Measurements from ENCODE around the gene MYOCD. TPM values are rescaled to one million over a fixed set of nuclear protein-coding genes. Genes with fewer than 3 reads are reported as not detected.

MYOCD gene
- total RNA-seq, 1 experiment from 2014 or later, result 2.6 TPM

DNA sequence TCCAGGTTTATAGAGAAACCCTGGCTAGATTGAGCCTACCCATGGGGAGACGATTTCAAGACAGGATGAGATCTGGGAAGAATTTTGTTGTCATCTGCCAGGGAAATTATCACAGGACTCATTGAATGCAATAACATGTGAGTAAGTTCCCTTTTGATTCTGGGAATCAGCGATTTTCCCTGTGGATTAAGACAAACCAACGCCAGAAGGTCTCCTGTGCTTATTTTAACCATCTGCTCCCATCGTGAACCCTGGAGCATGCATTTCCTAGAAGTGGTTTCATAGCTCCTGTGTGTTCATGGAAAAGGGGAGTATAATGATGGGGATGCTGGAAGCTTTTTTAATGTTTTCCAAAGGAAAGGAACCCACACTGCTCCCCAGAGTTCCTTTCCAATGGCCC lies 102.6 kb downstream of the MYOCD start:
- no peak overlapping the region for H3K4me3 ChIP-seq (ENCODE audit: low read depth, low read length)
- intact Hi-C loops (cut with micrococcal nuclease; ENCODE audit: unreplicated experiment), result loop anchor here (10.0 kb wide), 1 partner anchor 433 kb away; no protein-coding TSS in a partner anchor
- TF ChIP-seq CTCF (IDR thresholded peaks at IDR 0.05; ENCODE audit: insufficient read depth in 1 of 2, low read depth in 1 of 2, low read length in 1 of 2, severe bottlenecking in 1 of 2, unreplicated experiment in 1 of 2), result no peak
- CTCF ChIA-PET, result no interaction called here
- Mint-ChIP-seq H3K4me1 (ENCODE audit: low read depth, unreplicated experiment) (no peaks in the 10 kb centered on the region), H3K9me3 (ENCODE audit: unreplicated experiment) (no peaks in the 10 kb centered on the region), H3K4me3 (ENCODE audit: unreplicated experiment) (no peak overlapping the region), H3K27ac (ENCODE audit: unreplicated experiment) (no peak overlapping the region), H3K36me3 (ENCODE audit: insufficient read depth, unreplicated experiment) (no peaks in the 10 kb centered on the region), H3K27me3 (ENCODE audit: insufficient read depth, unreplicated experiment) (peaks cover 4% of the 10 kb centered on the region)
- H3K4me1 ChIP-seq, result no peaks in the 10 kb centered on the region
- no TSS peak for BruUV-seq (replicated peaks)
- no peak for DNase-seq
- no peaks in the 10 kb centered on the region for H3K9me3 ChIP-seq
- no peaks in the 10 kb centered on the region for H3K27me3 ChIP-seq (replicated peaks; ENCODE audit: control insufficient read depth, insufficient read depth, low read length)
- POLR2A ChIA-PET, result no interaction called here
- H3K36me3 ChIP-seq (ENCODE audit: control insufficient read depth, insufficient read depth, low read length), result no peaks in the 10 kb centered on the region

GRCh38 chr17:12769981-12770380 lies 104.3 kb downstream of the MYOCD start:
- intact Hi-C loops (cut with micrococcal nuclease; ENCODE audit: unreplicated experiment), result loop anchor here (10.0 kb wide), 1 partner anchor 435 kb away; no protein-coding TSS in a partner anchor
- BruUV-seq (replicated peaks), result no TSS peak
- H3K36me3 ChIP-seq (ENCODE audit: control insufficient read depth, insufficient read depth, low read length), result no peaks in the 10 kb centered on the region
- DNase-seq, result no peak
- Mint-ChIP-seq H3K36me3 (ENCODE audit: insufficient read depth, unreplicated experiment) (no peaks in the 10 kb centered on the region), H3K4me3 (ENCODE audit: unreplicated experiment) (no peak overlapping the region), H3K27me3 (ENCODE audit: insufficient read depth, unreplicated experiment) (peaks cover 4% of the 10 kb centered on the region), H3K4me1 (ENCODE audit: low read depth, unreplicated experiment) (no peaks in the 10 kb centered on the region), H3K27ac (ENCODE audit: unreplicated experiment) (no peak overlapping the region), H3K9me3 (ENCODE audit: unreplicated experiment) (no peaks in the 10 kb centered on the region)
- no peaks in the 10 kb centered on the region for H3K4me1 ChIP-seq
- H3K27me3 ChIP-seq (replicated peaks; ENCODE audit: control insufficient read depth, insufficient read depth, low read length), result no peaks in the 10 kb centered on the region
- H3K9me3 ChIP-seq, result no peaks in the 10 kb centered on the region
- TF ChIP-seq CTCF (IDR thresholded peaks at IDR 0.05; ENCODE audit: insufficient read depth in 1 of 2, low read depth in 1 of 2, low read length in 1 of 2, severe bottlenecking in 1 of 2, unreplicated experiment in 1 of 2), result no peak
- H3K4me3 ChIP-seq (ENCODE audit: low read depth, low read length), result no peak overlapping the region
- CTCF ChIA-PET, result no interaction called here
- POLR2A ChIA-PET, result no interaction called here

GRCh38 chr17:12773153-12773552 lies 107.5 kb downstream of the MYOCD start:
- H3K9me3 ChIP-seq, result no peaks in the 10 kb centered on the region
- Mint-ChIP-seq H3K27ac (ENCODE audit: unreplicated experiment) (no peak overlapping the region), H3K4me3 (ENCODE audit: unreplicated experiment) (no peak overlapping the region), H3K4me1 (ENCODE audit: low read depth, unreplicated experiment) (no peaks in the 10 kb centered on the region), H3K9me3 (ENCODE audit: unreplicated experiment) (no peaks in the 10 kb centered on the region), H3K36me3 (ENCODE audit: insufficient read depth, unreplicated experiment) (no peaks in the 10 kb centered on the region), H3K27me3 (ENCODE audit: insufficient read depth, unreplicated experiment) (peaks cover 4% of the 10 kb centered on the region)
- H3K27me3 ChIP-seq (replicated peaks; ENCODE audit: control insufficient read depth, insufficient read depth, low read length), result no peaks in the 10 kb centered on the region
- TF ChIP-seq CTCF (IDR thresholded peaks at IDR 0.05; ENCODE audit: insufficient read depth in 1 of 2, low read depth in 1 of 2, low read length in 1 of 2, severe bottlenecking in 1 of 2, unreplicated experiment in 1 of 2), result no peak
- CTCF ChIA-PET, result no interaction called here
- POLR2A ChIA-PET, result no interaction called here
- BruUV-seq (replicated peaks), result no TSS peak
- H3K36me3 ChIP-seq (ENCODE audit: control insufficient read depth, insufficient read depth, low read length), result no peaks in the 10 kb centered on the region
- no peak overlapping the region for H3K4me3 ChIP-seq (ENCODE audit: low read depth, low read length)
- intact Hi-C loops (cut with micrococcal nuclease; ENCODE audit: unreplicated experiment), result no loop called here
- DNase-seq, result no peak
- no peaks in the 10 kb centered on the region for H3K4me1 ChIP-seq
